GM12864 (cell line): ENCODE data around the gene SCO2.

Source experiments
- DNase-seq: peaks from one replicate; pipeline ENCODE4 v3.0.0-alpha.2; 2011; ENCODE audit warnings: low read depth
- H3K4me3 ChIP-seq: 2 replicates; pipeline ENCODE4 v1.5.1; 2011; ENCODE audit warnings: mild to moderate bottlenecking, low read depth, low read length, control low read depth
- TF ChIP-seq, protein P1 (sequence below): IDR thresholded peaks from 2 replicates; pipeline ENCODE4 v1.5.1; 2011; ENCODE audit warnings: low read depth, mild to moderate bottlenecking, moderate library complexity, low read length, control low read depth, inconsistent platforms; ENCODE audit errors: missing control alignments

SCO2 gene

GRCh38 chr22:50474710-50475651 lies 50.4 kb downstream of the SCO2 start, which contains the start of gene SBF1:
SBF1 (minus strand) TSS chr22:50475035; CDS start chr22:50474840, 195 bp downstream.
- TF ChIP-seq, protein P1, sequence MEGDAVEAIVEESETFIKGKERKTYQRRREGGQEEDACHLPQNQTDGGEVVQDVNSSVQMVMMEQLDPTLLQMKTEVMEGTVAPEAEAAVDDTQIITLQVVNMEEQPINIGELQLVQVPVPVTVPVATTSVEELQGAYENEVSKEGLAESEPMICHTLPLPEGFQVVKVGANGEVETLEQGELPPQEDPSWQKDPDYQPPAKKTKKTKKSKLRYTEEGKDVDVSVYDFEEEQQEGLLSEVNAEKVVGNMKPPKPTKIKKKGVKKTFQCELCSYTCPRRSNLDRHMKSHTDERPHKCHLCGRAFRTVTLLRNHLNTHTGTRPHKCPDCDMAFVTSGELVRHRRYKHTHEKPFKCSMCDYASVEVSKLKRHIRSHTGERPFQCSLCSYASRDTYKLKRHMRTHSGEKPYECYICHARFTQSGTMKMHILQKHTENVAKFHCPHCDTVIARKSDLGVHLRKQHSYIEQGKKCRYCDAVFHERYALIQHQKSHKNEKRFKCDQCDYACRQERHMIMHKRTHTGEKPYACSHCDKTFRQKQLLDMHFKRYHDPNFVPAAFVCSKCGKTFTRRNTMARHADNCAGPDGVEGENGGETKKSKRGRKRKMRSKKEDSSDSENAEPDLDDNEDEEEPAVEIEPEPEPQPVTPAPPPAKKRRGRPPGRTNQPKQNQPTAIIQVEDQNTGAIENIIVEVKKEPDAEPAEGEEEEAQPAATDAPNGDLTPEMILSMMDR: no peak
- H3K4me3 ChIP-seq: peak within 1 kb of the TSS; percentile 59

GRCh38 chr22:50473855-50474671 lies 51.3 kb downstream of the SCO2 start:
- TF ChIP-seq, protein P1: no peak
- H3K4me3 ChIP-seq: peak overlapping the region; percentile 59
- DNase-seq: no peak

More at GRCh38 chr22:50474710-50475651, 50.4 kb downstream of the SCO2 start, which contains the start of gene SBF1:
- DNase-seq: peak; percentile 53
